Measurements from ENCODE around the gene PCYOX1L.

The PCYOX1L gene

DNA sequence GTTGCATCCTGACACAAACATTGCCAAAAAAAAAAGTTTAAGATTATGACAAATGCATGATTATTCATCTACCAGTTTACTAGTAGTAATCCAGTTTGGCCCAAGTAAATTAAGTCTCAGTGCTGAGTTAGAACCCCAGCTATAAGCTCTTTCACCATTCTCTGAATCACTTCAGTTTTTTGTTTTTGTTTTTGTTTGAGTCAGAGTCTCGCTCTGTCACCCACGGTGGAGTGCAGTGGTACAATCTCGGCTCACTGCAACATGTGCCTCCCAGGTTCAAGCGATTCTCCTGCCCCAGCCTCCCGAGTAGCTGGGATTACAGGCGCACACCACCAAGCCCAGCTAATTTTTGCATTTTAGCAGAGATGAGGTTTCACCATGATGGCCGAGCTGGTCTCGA, 1.5 kb upstream of the PCYOX1L start:
- no peak overlapping the region for H3K4me3 ChIP-seq (ENCODE audit: low read length)
- TF ChIP-seq, protein P1, sequence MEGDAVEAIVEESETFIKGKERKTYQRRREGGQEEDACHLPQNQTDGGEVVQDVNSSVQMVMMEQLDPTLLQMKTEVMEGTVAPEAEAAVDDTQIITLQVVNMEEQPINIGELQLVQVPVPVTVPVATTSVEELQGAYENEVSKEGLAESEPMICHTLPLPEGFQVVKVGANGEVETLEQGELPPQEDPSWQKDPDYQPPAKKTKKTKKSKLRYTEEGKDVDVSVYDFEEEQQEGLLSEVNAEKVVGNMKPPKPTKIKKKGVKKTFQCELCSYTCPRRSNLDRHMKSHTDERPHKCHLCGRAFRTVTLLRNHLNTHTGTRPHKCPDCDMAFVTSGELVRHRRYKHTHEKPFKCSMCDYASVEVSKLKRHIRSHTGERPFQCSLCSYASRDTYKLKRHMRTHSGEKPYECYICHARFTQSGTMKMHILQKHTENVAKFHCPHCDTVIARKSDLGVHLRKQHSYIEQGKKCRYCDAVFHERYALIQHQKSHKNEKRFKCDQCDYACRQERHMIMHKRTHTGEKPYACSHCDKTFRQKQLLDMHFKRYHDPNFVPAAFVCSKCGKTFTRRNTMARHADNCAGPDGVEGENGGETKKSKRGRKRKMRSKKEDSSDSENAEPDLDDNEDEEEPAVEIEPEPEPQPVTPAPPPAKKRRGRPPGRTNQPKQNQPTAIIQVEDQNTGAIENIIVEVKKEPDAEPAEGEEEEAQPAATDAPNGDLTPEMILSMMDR (conservative IDR thresholded peaks at IDR 0.05; ENCODE audit: low read depth, low read length): no peak
- DNase-seq (ENCODE audit: low read depth): no peak

DNA sequence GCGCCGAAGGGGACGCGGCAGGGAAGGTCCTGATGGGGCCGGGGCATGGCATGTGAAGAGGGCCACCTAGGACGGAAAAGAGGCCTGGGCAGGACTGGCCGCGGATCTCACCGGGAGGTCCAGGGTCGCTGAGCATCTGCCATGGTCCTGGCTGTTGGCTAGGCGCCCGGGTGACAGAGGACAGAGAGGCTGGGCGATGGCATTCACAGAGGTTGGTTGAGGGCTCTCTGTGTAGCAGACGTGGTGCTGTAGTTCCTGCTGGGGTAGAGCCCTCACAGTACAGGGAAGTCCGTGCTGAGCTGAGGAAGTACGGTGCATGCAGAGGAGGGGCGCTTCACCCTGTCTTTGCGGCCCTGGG, 427 bp downstream of the PCYOX1L start:
- no peak for DNase-seq (ENCODE audit: low read depth)
- H3K4me3 ChIP-seq (ENCODE audit: low read length): peak overlapping the region; percentile 80
- TF ChIP-seq, protein P1 (conservative IDR thresholded peaks at IDR 0.05; ENCODE audit: low read depth, low read length): no peak

DNA sequence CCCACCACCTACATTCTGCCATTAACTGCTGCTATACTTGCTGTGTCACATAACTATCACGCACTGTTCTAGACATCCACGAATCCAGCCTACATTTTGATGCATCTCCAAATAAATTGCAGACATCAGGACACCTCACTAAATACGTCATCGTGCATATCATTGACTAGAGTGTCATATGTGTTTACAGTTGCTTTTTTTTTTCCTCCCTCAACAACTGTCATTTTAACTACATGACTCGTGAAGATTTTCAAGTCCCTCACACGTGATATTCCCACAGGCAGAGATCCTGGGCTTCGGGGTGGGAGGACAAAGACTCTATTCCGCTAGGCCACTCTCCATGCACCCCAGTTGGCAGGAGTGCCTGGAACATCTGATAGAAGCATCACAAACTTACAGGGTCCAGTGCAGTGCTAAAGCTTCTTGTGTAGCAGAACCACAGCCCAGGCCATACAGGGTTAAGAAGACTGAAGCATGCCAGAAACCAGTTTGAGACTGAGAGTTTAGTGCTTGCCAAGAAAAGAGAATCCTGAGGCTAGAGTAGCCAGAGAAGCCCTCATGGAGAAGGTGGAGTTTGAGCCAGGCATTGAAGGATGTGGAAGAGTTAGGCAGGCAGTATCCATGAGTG, 1.1 kb downstream of the PCYOX1L start:
- TF ChIP-seq, protein P1 (conservative IDR thresholded peaks at IDR 0.05; ENCODE audit: low read depth, low read length): no peak
- DNase-seq (ENCODE audit: low read depth): no peak
- peak overlapping the region; percentile 80 for H3K4me3 ChIP-seq (ENCODE audit: low read length)

DNA sequence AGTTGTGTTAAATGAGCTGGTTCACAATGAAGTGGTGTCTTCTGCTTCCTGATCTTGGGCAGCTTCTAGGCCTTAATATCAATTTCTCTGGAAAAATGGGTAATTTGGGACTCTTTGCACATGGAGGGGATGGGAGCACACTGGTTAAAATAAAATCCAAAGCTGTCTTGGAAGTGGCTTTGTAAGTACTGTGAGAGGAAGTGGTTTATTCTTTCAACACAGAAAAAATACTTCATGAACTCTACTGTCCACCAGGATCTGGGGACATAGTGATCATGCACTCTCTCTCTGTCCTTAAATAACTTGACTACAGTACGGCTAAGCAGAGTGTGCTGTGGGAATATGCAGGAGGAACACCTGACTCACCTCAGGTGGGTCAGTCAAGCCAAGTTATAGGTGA, 2.4 kb downstream of the PCYOX1L start:
- H3K4me3 ChIP-seq (ENCODE audit: low read length): no peak overlapping the region

DNA sequence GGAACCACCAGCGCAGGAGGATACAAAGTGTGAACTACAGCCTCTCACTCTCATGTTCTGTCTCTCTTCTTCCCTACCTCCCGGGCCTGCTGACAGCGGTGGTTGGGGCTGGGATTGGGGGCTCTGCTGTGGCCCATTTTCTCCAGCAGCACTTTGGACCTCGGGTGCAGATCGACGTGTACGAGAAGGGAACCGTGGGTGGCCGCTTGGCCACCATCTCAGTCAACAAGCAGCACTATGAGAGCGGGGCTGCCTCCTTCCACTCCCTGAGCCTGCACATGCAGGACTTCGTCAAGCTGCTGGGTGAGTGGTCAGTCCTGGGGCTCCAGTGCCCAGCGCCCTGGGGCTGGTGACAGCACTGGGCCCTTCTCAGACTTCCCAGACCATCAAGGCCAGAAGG, 4.7 kb downstream of the PCYOX1L start:
- no peak overlapping the region for H3K4me3 ChIP-seq (ENCODE audit: low read length)
- no peak for DNase-seq (ENCODE audit: low read depth)
- TF ChIP-seq, protein P1 (conservative IDR thresholded peaks at IDR 0.05; ENCODE audit: low read depth, low read length): no peak

More for the DNA sequence above, 2.4 kb downstream of the PCYOX1L start:
- DNase-seq (ENCODE audit: low read depth): no peak
- TF ChIP-seq, protein P1 (conservative IDR thresholded peaks at IDR 0.05; ENCODE audit: low read depth, low read length): no peak

DNA sequence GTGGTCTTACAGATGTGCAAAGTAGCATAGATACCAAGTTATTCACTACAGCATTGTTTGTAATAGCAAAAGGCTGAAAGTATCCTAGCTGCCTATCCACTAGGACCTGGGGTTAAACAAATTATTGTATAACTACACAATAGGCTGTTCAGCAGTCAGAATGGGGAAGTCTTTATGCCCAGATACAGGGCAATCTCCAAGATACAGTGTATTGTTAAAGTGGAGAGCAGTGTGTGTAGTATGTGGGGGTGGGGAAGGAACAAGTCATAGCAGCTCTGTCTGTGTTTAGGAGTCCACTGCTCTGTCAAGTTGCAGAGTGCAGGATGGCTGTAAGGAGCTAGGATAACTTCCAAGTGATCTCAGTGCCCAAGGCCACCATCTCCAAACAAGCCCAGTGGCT, 5.5 kb downstream of the PCYOX1L start:
- no peak for DNase-seq (ENCODE audit: low read depth)
- TF ChIP-seq, protein P1 (conservative IDR thresholded peaks at IDR 0.05; ENCODE audit: low read depth, low read length): no peak
- no peak overlapping the region for H3K4me3 ChIP-seq (ENCODE audit: low read length)

DNA sequence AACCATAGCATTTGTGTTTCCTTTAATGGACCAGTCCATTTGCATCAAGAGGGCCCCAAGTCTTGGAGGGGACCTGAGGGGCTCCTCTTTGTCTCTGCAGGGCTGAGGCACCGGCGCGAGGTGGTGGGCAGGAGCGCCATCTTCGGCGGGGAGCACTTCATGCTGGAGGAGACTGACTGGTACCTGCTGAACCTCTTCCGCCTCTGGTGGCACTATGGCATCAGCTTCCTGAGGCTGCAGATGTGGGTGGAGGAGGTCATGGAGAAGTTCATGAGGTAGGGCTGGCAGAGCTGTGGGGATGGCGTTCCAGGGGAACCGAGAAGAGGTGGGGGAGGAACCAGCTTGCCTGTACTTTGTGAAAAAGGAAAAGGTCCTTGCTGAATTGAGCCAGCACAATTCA, 6.1 kb downstream of the PCYOX1L start:
- no peak for DNase-seq (ENCODE audit: low read depth)
- TF ChIP-seq, protein P1 (conservative IDR thresholded peaks at IDR 0.05; ENCODE audit: low read depth, low read length): no peak
- no peak overlapping the region for H3K4me3 ChIP-seq (ENCODE audit: low read length)

Measured in retinal pigment epithelial cell (primary cell).